GM21576 (cell line): ENCODE data around the gene DTNA.

Source experiments
- ATAC-seq: cut with Tn5 transposase; IDR thresholded peaks from one replicate; pipeline ENCODE4 v1.9.1; 2021; ENCODE audit warnings: mild to moderate bottlenecking, moderate library complexity; ENCODE audit not compliant: unreplicated experiment

The DTNA gene

GRCh38 chr18:34805103-34805877, 95.2 kb downstream of the DTNA start:
- ATAC-seq, result no peak

GRCh38 chr18:34805878-34806351, 95.8 kb downstream of the DTNA start:
- ATAC-seq, result no peak

- no peak for ATAC-seq
Measured at GRCh38 chr18:34806527-34806926, 96.4 kb downstream of the DTNA start.

GRCh38 chr18:34807106-34807796, 97.2 kb downstream of the DTNA start:
- no peak for ATAC-seq

- ATAC-seq, result no peak
Measured at GRCh38 chr18:34808389-34808788, 98.3 kb downstream of the DTNA start.

GRCh38 chr18:34809451-34810072, 99.5 kb downstream of the DTNA start:
- ATAC-seq, result no peak

- ATAC-seq, result no peak
Measured at GRCh38 chr18:34816183-34816582, 106.1 kb downstream of the DTNA start.

- no peak for ATAC-seq
Measured at GRCh38 chr18:34817636-34818035, 107.5 kb downstream of the DTNA start.

GRCh38 chr18:34818064-34818463, 108.0 kb downstream of the DTNA start:
- ATAC-seq, result no peak

GRCh38 chr18:34820360-34821065, 110.4 kb downstream of the DTNA start:
- ATAC-seq, result no peak

GRCh38 chr18:34821669-34822210, 111.6 kb downstream of the DTNA start:
- ATAC-seq, result no peak

GRCh38 chr18:34828093-34828492, 118.0 kb downstream of the DTNA start:
- ATAC-seq, result no peak

GRCh38 chr18:34834897-34835296, 124.8 kb downstream of the DTNA start:
- ATAC-seq, result no peak

- ATAC-seq, result no peak
Measured at GRCh38 chr18:34835466-34835865, 125.4 kb downstream of the DTNA start.

- no peak for ATAC-seq
Measured at GRCh38 chr18:34837769-34838272, 127.7 kb downstream of the DTNA start.

- ATAC-seq, result no peak
Measured at GRCh38 chr18:34838669-34839068, 128.6 kb downstream of the DTNA start.

- ATAC-seq, result no peak
Measured at GRCh38 chr18:34840256-34840826, 130.2 kb downstream of the DTNA start.

- no peak for ATAC-seq
Measured at GRCh38 chr18:34841891-34842290, 131.8 kb downstream of the DTNA start.

- ATAC-seq, result no peak
Measured at GRCh38 chr18:34844072-34844471, 134.0 kb downstream of the DTNA start.

- no peak for ATAC-seq
Measured at GRCh38 chr18:34844732-34845459, 134.8 kb downstream of the DTNA start.
